WI38 (cell line): ENCODE data around the gene SLC2A13.

Source experiments
- H3K4me3 ChIP-seq: 2 replicates; pipeline ENCODE4 v1.5.1; 2011; ENCODE audit warnings: low read depth, mild to moderate bottlenecking, control low read depth, low read length
- TF ChIP-seq, protein P1 (sequence below): IDR thresholded peaks from 2 replicates; pipeline ENCODE4 v1.5.1; 2012; ENCODE audit warnings: low read depth, mild to moderate bottlenecking, control low read depth, low read length

SLC2A13 gene

DNA sequence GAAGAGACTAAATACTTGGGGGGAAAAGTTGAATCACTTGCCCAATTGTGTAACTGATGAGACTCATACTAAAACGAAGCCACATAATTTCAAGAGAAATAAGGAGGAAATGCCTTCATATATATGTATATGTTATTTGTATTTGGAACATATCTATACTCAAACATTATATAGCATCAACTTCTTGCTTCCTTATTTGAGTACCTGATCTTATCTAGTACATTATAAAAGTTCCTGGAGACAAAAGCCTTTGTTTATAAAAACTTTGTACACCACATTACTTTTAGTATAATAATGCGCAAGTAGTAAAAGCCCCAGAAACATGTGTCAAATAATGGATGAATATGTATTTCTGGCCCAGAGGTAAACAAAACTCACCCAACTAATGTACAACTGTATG is 92.0 kb downstream of the SLC2A13 start:
- TF ChIP-seq, protein P1, sequence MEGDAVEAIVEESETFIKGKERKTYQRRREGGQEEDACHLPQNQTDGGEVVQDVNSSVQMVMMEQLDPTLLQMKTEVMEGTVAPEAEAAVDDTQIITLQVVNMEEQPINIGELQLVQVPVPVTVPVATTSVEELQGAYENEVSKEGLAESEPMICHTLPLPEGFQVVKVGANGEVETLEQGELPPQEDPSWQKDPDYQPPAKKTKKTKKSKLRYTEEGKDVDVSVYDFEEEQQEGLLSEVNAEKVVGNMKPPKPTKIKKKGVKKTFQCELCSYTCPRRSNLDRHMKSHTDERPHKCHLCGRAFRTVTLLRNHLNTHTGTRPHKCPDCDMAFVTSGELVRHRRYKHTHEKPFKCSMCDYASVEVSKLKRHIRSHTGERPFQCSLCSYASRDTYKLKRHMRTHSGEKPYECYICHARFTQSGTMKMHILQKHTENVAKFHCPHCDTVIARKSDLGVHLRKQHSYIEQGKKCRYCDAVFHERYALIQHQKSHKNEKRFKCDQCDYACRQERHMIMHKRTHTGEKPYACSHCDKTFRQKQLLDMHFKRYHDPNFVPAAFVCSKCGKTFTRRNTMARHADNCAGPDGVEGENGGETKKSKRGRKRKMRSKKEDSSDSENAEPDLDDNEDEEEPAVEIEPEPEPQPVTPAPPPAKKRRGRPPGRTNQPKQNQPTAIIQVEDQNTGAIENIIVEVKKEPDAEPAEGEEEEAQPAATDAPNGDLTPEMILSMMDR = no peak
- no peak overlapping the region for H3K4me3 ChIP-seq

DNA sequence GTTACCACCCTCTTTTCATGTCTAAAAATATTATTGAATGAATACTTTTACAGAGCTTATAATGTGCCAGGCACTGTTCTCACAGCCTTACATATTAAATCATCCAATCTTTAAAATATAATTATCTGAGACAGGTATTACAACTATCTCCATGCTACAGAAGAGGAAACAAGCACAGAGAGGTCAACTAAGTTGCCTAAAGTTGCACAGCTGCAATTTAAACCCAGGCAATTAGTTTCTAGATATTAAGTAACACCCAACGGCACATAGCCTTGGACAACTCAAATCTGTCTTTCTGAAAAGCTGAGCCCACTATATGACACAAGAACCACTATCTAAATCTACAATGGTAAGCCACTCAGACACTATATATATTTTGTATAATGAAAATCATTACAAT is 92.6 kb downstream of the SLC2A13 start:
- TF ChIP-seq, protein P1 = no peak
- H3K4me3 ChIP-seq = no peak overlapping the region

DNA sequence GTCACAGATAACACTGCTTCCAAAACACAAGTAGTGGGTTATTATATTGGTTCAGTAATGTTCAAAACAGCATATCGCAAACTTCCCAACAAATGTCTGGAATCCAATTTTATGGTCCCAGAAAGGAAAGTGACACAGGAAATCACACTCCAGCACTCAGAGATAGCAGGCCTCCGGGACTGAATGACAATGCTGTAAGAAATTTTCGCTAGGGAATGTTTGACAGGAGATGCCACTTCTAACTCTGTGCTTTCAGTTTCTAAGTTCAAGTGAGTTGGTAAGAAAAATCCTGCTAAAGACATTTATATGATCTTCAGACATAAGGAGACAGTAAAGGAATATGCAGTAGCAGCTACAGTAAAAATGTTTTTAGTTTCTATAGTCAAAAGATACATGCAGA is 93.2 kb downstream of the SLC2A13 start:
- TF ChIP-seq, protein P1 = no peak

DNA sequence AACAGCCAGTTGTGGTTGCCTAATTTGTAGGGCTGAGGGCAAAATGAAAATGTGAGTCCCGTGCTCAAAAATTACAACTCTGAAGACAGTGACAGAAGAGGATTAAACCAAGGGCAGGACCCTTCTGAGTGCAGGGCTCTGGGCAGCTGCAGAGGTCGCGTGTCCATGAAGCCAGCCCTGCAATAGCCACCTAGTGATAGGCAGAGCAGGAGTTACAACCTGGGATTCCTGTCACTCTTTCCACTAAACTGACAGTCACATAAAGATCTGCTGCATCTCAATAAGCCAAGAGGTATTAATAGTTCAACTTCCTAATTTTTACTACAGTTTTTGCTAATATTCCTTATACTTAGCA is 94.1 kb downstream of the SLC2A13 start:
- peak overlapping the region; percentile 23; the same call in 1 of the 2 replicates for H3K4me3 ChIP-seq
- TF ChIP-seq, protein P1 = no peak

More for the DNA sequence above, 93.2 kb downstream of the SLC2A13 start:
- H3K4me3 ChIP-seq = no peak overlapping the region

DNA sequence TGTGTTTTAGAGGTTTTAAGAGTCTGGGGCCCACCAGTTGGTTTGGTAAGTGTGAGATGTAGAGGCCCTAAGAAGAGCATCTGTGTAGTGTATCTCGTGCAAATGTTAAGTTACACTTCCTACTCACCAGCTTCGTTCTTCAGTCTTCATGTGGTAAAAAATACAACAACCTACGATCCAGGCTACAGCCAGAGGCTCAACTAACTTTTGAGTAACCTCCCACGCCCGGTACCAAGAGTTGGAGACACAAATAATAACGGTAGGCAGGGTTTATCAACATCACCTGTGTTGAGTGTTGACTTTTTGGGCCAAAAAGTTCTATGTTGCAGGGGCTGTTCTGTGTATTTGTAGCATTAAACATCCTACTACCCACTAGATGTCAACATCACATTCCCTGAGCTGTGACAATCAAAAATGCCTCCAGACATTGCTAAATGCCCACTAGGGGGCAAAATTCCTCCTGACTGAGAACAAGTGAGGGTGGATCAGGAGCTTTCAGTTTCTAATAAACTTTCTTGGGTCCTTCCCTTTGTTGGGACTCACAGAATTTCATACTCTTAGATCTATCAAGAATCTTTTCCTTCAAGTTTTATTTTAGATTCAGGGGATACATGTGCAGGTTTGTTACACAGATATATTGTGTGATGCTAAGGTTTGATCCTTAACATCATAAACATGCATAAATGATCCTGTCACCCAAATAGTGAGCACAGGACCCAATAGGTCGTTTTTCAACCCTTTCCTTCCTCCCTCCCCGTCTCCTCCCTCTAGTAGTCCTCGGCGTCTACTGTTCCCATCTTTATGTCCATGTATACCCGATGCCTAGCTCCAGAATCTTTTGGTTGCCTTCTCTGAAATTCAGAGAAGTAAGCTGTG is 94.7 kb downstream of the SLC2A13 start:
- H3K4me3 ChIP-seq = peak overlapping the region; percentile 23
- TF ChIP-seq, protein P1 = peak; percentile 62

DNA sequence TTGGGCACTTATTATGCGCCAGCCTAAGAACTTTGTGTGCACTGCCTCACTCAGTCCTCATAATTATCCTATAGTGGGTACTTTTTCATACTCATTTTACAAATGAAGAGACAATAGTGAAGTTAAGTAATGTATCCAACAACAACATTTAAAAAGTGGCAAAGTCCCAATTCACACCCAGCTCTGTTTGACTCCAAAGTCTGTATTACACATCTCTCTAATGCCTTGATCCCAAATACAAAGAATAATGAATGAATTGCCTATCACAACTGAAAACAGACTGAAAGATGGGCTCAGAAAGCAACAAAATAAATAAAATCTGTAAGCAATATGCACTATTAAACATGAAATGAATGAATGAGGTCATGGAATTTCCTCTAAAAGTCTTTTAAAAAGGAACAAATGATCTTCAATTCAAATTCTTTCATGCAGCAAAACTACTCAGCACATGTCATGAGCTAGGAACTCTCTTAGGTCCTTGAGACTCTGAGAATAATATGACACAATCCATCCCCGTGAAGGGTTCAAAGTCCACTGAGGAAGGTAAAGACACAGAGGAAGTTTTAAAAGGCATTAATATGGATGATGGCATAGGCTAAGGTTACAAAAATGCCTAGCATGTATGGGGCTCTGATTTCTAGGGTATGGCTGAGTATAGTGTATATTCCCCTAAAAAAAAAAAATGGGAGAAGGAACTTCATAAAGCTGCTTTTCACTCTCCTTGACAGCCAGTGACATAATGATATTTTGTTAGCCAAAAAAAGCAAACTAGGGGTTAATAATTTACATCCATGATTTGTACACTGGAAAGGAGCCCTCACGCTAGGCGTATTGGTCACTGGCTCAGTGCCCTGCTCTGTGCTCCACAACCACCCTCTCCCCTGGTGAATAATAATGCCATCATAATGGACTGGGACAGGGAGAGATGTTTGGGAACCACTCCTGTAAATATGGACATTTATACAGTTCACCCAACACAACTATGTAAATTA is 103.4 kb downstream of the SLC2A13 start:
- TF ChIP-seq, protein P1 = no peak
- no peak overlapping the region for H3K4me3 ChIP-seq
